Activated naive CD4-positive, alpha-beta T cell treated with anti-CD3 and anti-CD28 coated beads, Interleukin-2, amount 10 ng/mL, durations not matched to agents 7 days and 5 days (primary cell): Measurements from ENCODE around the gene PWWP2A.

Experiments
- CTCF ChIA-PET: fragments of 350-600 bp; sonication (Branson Sonifier 250); formaldehyde crosslinking; loops from one replicate; lab custom pipeline; 2021; ENCODE audit warnings: antibody characterized with exemption; lab: Charles Lee
- DNase-seq: peaks from one replicate; pipeline ENCODE4 v3.0.0-alpha.2; 2020
- H3K27ac Mint-ChIP-seq: one replicate; pipeline ENCODE4 v1.8.0; 2021; ENCODE audit warnings: mild to moderate bottlenecking, moderate library complexity, mixed read lengths
- H3K27me3 Mint-ChIP-seq: one replicate; pipeline ENCODE4 v1.8.0; 2021; ENCODE audit warnings: mild to moderate bottlenecking, mixed read lengths
- H3K36me3 Mint-ChIP-seq: one replicate; pipeline ENCODE4 v1.8.0; 2021; ENCODE audit warnings: mixed read lengths
- H3K4me1 Mint-ChIP-seq: one replicate; pipeline ENCODE4 v1.8.0; 2021; ENCODE audit warnings: mixed read lengths
- H3K4me3 Mint-ChIP-seq: one replicate; pipeline ENCODE4 v1.8.0; 2021; ENCODE audit warnings: mild to moderate bottlenecking, moderate library complexity, mixed read lengths
- H3K9me3 Mint-ChIP-seq: one replicate; pipeline ENCODE4 v1.8.0; 2021; ENCODE audit warnings: mixed read lengths

The PWWP2A gene

GRCh38 chr5:160044967-160045366, 74.3 kb downstream of the PWWP2A start:
- no peak for DNase-seq
- Mint-ChIP-seq H3K4me1 (peaks cover 3% of the 10 kb centered on the region), H3K4me3 (no peak overlapping the region), H3K36me3 (peaks cover 29% of the 10 kb centered on the region), H3K27ac (no peak overlapping the region), H3K27me3 (no peaks in the 10 kb centered on the region), H3K9me3 (no peaks in the 10 kb centered on the region)
- CTCF ChIA-PET: no interaction called here

GRCh38 chr5:160044391-160044804, 74.9 kb downstream of the PWWP2A start:
- Mint-ChIP-seq H3K4me1 (peaks cover 3% of the 10 kb centered on the region), H3K27me3 (no peaks in the 10 kb centered on the region), H3K36me3 (peaks cover 25% of the 10 kb centered on the region), H3K27ac (no peak overlapping the region), H3K9me3 (no peaks in the 10 kb centered on the region), H3K4me3 (no peak overlapping the region)
- CTCF ChIA-PET: no interaction called here
- no peak for DNase-seq

GRCh38 chr5:160042671-160043070, 76.6 kb downstream of the PWWP2A start:
- H3K4me3 Mint-ChIP-seq: no peak overlapping the region
- peaks cover 26% of the 10 kb centered on the region for H3K36me3 Mint-ChIP-seq
- H3K27me3 Mint-ChIP-seq: no peaks in the 10 kb centered on the region
- DNase-seq: no peak
- CTCF ChIA-PET: no interaction called here
- H3K9me3 Mint-ChIP-seq: no peaks in the 10 kb centered on the region
- H3K4me1 Mint-ChIP-seq: peaks cover 3% of the 10 kb centered on the region
- H3K27ac Mint-ChIP-seq: no peak overlapping the region
